Effector CD4-positive, alpha-beta T cell (primary cell): ENCODE data around the gene CLRN3.

Experiments used
- DNase-seq: peaks from one replicate; pipeline ENCODE4 v3.0.0-alpha.2; 2020

CLRN3 gene

GRCh38 chr10:127899766-127900387, 7.1 kb upstream of the CLRN3 start:
- no peak for DNase-seq

DNA sequence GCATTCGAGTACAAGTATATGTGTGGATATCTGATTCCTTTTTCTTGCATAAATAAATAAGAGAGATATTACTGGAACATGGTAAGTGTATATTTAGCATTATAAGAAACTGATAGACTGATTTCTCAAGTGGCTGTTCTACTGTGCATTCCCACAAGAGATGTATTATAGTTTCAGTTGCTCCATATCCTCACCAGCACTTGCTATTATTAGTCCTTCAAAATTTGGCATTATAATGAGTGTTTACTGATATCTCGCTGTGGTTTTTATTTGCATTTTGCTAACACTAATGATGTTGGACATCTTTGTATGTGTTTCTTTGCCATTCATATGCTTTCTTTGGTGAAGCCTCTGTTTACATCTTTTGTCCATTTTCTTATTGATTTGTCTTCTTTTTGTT, 4.4 kb upstream of the CLRN3 start:
- no peak for DNase-seq

DNA sequence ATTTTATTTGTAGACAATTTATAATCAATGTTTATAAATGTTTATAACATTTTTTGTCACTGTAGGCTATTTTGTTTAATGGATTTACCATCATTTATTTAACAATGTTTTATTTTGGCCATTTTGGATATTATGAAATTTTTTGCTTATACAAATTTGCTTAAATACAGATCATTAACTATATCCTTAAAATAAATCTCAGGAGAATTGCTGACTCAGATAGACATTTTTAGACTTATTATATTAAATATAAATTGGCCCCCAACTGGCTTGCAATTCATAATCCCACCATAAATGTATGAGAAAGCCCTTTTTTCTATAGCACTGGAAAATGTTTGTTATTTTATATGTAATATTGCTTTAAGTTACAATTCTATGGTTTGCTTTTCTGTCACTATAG, 3.8 kb upstream of the CLRN3 start:
- DNase-seq: no peak

- no peak for DNase-seq
Observed at GRCh38 chr10:127894146-127894545, 1.4 kb upstream of the CLRN3 start.

DNA sequence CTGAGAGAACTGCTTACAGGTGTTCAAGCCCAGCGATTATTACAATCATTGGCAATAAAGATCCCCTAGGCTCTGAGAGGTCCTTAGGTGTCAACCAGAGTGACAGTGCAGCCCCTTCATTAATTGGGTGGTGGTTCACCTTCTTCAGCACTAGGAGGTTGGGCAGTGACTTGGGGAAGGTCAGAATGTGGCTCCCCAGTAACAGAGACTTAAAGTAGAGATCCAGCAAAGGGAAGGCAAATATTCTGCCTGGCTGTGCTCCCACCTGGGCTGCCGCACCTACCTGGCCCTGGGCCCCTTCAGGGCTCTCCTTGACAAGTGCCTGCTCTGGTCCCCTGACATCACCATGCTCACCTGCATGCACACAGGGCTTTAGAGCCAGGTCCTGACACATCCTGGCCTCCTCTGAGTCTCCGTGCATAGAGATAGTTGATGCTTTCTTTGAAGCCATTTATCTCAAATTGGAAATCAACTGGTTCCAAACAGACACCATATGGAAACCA, 1.9 kb downstream of the CLRN3 start:
- no peak for DNase-seq

GRCh38 chr10:127890216-127890615, 2.5 kb downstream of the CLRN3 start:
- no peak for DNase-seq

DNA sequence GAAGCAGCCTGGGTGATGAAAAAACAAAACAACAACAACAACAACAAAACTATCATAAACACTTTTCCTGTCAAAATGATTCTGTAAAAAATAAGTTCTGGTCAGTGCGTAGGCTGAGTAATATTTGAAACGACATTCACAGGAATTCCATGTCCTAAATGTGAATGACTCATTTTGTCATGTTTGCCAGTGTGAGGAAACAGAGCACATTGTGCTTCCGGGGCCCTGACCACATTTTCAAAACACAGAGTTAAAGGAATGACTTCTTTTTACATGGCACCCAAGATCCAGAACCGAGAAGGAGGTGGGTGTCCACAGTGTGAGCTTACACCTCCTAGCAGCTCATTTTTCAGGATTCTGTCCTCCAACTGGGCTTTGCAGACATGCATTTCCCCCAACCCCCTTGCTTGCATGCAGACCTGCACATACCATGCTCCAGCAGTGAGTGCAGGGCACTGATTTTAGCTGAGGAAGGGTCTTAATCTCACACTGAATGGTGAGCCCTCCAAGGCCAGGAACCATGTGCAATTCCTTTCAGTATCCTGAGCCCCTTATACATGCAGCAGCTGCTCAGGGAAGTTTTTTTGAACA, 3.0 kb downstream of the CLRN3 start:
- no peak for DNase-seq

GRCh38 chr10:127888521-127889312, 4.0 kb downstream of the CLRN3 start:
- no peak for DNase-seq

DNA sequence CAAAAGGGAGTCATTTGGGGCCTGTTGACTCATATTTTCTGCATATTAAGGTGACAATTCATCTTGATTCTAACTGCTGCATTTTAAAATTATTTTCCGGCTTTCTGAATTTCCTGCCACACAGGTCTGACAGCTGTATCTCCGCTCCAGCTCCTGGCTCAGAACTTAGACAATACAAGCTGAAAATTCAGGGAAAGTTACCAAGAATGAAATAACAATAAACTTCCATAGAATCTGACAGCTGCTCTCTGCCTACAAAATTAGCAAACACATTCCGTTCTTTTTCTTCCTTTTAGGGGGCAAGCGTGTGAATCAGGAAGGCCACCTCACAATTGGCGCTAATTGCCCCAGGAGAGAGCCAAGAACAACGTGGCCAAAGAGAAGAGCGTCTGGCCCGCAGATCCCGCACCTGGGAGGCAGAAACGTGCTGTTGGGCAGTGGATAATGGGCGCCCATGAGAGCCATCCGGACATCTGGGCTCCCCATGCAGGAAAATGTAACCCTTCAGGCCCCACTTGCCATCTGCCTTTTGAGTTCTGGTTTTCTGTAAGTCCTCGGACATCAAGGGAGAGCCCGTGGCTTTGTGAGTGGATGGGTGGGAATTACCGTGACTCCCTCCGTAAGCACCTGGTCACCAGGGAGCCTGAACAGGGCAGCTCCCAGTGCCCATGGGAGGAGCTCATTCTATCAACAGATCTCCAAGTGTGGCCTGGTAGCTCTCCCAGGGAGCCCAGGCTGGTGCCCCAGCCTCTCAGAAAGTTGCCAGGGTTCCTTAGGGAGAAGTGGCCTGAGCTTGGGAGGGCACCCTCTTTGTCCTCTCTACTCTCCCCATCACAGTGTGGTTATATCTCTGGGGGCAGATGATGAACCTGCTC, 5.0 kb downstream of the CLRN3 start:
- DNase-seq: no peak

DNA sequence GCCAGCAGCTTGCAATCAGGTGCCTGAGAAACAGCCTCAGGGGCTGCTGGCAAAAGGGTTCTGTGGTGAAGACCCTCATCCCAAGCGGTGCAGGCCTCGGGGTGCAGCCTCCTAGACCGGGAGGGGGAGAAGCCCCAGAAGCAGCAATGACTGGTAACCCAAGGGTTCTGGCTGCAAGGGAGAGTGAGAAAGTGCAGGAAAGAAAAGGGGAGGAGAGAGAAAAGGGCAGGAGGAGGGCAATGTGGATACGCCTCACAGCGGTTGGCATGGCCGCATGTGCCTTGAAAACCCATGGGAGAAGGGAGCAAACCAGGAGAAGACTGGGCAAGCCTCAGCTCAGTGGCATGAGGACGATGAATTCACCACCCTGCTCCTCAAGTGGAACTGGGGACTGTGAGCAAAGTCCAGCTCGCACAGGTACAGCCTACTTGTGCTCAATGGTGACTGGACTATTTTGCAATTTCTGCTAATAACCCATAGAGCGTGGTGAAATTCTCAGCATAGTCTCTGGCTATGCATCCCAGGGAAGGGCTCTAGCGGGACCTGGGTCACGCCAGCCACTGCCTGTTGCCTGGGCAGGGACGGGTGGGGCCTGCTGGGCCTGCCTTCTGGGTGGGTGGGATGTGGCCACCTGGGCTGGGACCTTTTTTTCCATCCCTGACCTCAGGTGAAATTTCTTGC, 6.2 kb downstream of the CLRN3 start:
- DNase-seq: no peak

- DNase-seq: no peak
Observed at GRCh38 chr10:127884501-127884900, 8.2 kb downstream of the CLRN3 start.

- DNase-seq: no peak
Observed at GRCh38 chr10:127883516-127883915, 9.2 kb downstream of the CLRN3 start.

GRCh38 chr10:127882801-127883459, 9.8 kb downstream of the CLRN3 start:
- no peak for DNase-seq

DNA sequence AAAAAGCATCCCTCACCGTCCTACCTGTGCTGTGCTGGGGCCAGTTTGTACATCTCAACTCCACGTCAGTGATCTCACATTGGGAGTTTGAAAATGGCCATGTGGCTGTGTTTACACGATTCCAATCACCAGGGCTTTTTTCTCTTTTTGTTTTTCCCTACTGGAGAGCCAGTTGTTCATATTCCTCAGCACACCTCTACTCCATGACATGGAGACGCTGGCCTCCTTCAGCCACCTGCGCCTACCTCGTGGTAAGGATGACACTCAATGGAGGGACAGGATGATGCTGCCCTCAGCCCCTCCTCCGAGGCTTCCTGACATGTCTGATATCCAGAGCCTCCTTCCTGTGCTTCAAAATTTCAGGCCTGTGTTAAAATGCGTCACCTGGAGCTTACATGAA, 10.3 kb downstream of the CLRN3 start:
- no peak for DNase-seq

- no peak for DNase-seq
Observed at GRCh38 chr10:127881262-127881661, 11.5 kb downstream of the CLRN3 start.

GRCh38 chr10:127880557-127880956, 12.2 kb downstream of the CLRN3 start:
- DNase-seq: no peak

DNA sequence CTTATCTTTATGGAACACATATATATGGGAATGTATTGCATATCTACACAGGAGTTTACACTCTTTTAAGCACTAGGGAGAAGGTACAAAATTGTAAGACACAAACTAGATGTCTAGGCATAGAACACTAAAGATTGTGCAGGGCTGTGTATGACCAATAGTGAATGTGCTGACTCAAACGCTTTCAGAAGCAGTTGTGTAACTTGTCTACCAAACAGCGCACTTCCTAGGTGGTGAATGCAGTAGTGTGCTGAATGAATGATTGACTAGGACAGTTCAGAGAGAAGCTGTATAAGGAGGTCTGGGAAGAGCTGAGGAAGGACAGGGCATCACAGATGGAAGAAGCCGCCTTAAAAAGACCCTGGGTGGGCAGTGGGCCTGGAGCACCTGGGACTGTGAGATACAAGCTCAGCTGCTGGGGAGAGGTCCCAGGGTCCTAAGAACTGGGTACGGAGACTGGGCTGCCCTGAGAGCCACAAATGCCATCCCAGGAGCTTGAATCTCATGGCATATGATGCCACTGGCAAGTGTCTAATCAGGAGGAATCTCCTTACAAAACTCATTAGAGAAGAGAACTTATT, 14.2 kb downstream of the CLRN3 start:
- DNase-seq: no peak

DNA sequence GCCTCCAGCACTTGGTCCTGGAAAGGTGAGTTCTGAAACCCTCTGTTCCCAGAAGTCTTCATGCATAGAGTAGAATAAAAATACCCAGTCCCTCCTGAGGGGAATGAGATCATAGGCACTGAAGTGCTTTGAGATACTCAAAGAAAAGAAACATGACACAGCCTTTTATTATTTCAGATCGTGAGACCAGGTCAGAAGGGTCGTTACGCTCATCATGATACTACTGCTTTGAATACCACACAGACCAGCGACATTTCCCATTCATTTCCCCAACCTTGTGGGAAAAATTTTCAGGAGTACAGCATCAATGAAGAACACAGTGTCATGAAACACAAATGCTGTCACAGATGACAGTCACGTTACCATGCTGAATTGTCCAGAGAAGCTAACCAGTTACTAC, 15.0 kb downstream of the CLRN3 start:
- no peak for DNase-seq

GRCh38 chr10:127877116-127877515, 15.6 kb downstream of the CLRN3 start:
- no peak for DNase-seq

- DNase-seq: no peak
Observed at GRCh38 chr10:127875916-127876315, 16.8 kb downstream of the CLRN3 start.

- DNase-seq: no peak
Observed at GRCh38 chr10:127875449-127875765, 17.3 kb downstream of the CLRN3 start.
